HG03066 (cell line): Measurements from ENCODE around the gene TEX19.

ENCODE experiments used
- ATAC-seq: cut with Tn5 transposase; IDR thresholded peaks from one replicate; pipeline ENCODE4 v1.9.1; 2021; ENCODE audit warnings: low read depth; ENCODE audit not compliant: unreplicated experiment

TEX19 gene

GRCh38 chr17:82386881-82387704, 28.0 kb downstream of the TEX19 start:
- ATAC-seq, result no peak

DNA sequence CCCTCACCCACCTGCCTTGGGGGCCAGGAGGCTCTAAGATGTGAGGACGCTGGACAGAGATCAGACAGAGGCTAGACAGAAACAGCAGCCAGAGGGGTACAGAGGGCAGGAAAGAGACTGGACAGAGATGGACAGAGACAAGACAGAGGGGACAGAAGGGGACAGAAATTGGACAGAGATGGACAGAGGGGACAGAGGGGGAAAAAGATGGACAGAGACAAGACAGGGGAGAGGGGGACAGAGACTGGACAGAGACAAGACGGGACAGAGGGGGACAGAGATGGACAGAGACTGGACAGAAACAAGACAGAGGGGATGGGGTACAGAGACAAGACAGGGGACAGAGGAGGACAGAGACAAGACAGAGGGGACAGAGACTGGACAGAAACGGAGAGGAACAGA, 28.7 kb downstream of the TEX19 start:
- ATAC-seq, result no peak

DNA sequence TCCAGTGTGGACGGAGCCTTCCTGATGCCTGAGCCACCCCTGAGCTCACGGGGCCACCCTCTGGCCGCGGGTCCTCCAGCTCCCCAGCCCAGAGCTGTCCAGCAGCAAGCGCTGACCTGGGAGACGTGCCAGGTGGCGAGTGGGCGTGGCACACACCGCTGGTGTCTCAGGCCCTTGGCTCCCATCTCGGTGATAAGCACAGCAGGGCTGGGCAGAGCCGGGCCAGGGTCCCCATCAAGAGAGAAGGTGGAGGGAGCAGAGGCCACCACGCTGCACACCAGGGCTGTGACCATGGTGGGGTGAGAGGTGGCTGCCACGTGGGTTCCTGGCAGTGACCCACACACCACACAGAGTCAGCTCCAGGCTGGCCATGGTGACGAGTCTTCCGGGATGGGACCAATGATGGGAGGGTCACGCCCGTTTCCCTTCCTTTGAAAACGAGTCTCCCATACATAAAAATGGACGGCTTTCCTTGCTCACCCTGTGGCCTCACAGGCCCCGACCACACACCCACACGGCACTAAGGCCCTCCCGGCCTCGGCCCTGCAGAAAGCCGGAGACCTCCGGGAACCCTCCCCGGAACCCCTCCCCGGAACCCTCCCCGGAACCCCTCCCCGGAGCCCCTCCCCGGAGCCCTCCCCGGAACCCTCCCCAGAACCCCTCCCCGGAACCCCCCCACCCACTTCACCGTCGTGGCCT, 29.3 kb downstream of the TEX19 start:
- ATAC-seq, result no peak

DNA sequence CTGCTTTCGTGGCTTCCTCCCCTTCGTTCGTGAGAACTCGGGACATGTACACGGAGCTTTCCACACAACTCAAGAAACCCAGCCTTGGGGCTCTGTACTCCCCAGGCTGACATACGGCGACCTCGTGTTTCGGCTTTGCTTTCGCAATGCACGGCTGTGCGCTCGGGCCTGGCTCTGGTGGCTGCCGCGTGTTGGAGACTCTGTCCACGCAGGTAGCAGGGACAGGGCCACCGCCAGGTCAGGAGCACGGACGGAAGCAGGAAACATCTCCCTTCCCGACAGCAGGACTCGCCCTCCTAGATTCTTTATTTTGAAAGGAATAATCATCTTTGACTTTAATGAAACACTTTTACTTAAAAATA, 29.9 kb downstream of the TEX19 start:
- no peak for ATAC-seq

DNA sequence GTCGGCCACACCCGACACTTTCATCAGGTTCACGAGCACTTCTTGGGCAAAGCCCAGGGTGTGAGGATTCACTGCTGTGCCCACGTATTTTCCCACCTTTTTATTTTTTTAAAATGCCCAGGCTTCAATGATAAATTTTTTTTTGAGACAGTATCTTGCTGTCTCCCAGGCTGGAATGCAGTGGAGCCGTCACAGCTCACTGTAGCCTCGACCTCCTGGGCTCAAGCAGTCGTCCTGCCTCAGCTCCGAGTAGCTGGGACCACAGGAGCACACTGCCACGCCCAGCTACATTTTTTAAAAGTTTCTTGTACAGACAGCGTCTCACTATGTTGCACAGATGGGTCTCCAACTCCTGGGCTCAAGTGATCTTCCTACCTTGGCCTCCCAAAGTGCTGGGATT, 30.3 kb downstream of the TEX19 start:
- no peak for ATAC-seq

- no peak for ATAC-seq
Observed at GRCh38 chr17:82390015-82390859, 31.2 kb downstream of the TEX19 start.

DNA sequence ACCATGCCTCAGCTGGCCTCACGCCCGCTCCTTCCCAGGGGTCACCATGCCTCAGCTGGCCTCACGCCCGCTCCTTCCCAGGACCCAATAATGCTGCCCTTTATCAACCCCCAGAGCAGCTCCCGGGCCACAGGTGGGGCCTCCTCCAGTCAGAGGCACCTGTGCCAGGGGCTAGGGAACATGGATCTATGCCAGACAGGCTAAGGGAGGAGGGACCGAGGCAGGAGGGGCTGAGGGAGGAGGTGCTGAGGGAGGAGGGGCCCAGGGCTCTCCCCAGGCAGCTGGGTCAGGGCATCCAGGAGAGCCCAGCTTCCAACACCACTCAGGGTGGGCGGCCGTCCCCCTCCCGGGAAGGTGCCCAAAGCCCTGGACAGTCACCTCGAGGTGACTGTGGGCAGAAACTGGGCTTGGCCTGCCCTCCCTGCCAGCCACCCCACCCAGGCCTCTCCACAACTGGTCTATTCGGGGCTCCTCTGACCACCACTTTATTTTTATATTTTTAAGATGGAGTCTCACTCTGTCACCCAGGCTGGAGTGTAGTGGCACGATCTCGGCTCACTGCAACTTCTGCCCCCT, 31.9 kb downstream of the TEX19 start:
- ATAC-seq, result no peak

- no peak for ATAC-seq
Observed at GRCh38 chr17:82391496-82392066, 32.5 kb downstream of the TEX19 start.

DNA sequence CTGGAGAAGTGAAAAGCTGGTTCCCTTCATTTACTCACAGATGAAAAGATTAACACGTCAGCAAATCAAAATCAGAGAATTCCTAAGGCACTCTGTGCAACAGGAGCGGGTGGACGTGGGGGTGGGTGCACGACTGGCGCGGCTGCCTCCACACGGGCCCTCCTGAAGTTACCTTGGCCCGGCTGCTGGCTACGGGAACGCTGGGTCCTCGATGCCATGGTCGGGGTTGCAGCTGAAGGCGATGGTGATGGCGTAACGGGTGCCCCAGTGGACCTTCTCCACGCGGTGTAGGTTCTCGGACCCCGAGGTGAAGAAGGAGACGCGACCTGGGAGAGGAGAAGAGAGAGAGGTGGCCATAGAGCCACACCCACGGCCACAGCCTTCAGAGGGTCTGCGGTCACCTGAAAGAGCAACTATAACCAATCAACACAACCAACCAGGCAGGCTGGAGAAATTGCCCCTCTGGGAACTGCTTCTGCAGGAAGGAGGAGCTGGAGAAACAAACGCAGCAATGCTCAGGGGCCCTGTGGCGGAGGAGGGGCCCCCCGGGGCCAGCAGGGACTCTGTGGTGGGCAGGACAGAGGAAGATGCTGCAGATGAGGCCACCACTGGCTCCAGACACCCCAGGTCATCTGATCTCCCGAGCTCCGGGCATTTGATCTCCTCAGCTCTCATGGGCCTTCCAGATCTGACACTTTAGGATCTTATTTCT, 33.3 kb downstream of the TEX19 start:
- no peak for ATAC-seq

DNA sequence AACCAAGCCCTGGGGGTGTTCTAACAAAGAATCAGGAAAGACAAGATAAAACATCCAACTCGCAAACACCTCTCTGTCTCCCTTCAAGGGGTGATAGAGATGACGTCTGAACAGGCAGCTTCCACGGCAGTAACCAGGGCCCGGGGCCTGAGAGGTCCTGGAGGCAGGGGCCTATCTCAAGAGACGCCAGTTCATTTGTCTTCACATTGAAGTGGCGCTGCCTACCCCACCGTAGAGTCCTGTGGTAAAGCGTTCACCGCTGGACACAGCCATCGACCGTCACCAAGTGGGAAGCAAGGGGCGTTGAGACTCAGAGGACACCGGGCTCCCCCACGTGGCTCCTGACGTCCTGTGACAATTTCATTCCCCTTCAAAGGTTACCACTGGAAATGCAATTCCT, 33.9 kb downstream of the TEX19 start:
- ATAC-seq, result no peak

GRCh38 chr17:82394278-82394677, 35.2 kb downstream of the TEX19 start:
- no peak for ATAC-seq

DNA sequence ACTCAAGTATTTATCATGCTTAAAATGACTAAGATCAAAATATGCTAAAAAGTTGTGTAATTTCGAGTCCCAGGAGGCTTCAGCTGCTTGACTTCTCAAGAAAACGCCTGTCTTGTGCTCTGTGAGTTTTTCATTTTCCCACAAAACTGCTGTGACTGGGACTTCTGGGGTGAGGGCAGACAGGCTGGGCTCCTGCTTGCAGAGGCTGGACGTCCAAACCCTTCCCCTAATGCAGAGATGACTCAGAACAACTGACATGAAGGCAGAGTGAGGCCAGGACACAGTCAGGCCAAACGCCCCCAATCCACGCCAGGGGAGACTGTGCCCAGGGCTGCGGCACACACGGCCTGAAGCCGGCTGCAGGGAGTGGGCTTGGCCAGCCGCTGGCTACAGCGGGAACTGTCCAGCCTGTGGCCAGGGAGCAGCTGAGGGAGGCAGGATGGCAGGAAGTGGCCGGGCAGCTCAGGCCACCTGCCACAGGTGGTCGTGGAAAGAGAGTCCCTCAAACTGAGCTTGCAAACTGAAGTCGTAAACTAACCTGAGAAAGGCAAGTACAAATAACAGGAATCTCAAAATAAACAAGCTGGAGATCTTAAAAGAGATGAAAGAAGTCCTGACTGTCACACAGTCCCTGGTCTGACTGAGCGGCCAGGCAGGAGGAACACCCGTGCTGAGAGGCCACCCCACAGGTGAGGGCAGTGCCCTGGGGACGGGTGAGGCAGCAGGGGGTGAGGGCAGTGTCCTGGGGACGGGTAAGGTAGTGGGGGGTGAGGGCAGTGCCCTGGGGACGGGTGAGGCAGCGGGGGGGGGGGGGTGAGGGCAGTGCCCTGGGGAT, 37.8 kb downstream of the TEX19 start:
- no peak for ATAC-seq

DNA sequence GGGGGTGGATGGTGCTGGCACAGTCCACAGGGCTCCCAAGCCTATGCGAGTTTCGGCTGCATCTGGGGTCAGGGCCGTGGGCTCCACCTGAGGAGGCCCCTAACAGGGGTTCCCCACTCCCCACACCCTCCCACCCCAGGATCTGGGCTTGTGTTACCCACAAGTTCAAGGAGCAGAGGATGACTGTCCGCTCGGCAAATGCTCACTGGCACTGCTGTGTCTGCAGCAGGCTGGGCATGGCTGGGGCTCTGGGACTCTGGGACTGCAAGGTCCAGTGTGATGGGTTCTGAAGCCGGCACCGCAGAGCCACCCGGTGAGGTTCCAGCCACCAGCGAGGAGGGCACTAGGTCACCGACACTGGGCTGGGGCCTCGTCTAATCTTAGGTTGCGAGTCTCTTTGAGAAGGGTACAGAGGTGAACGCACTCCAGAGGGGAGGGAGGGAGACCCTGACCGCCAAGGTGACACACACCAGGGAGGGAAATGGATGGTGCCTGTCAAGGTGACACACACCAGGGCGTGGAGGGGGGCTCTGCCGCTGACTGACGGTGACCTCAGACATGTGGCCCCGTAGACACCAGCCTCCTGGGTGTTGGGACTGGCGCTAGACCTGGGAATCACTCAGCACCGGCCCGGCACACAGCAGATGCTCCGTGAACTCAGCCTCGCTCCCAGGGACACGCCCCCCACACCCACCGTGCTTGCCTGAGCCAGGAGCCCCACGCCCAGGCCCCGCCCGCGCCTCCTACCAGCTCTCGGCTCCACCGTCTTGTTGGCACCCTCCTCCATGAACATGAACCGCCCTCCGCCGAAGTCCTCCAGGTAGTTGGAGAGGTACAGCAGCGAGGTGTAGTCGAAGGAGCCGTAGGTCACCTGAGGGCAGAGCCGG, 38.6 kb downstream of the TEX19 start:
- ATAC-seq, result no peak

DNA sequence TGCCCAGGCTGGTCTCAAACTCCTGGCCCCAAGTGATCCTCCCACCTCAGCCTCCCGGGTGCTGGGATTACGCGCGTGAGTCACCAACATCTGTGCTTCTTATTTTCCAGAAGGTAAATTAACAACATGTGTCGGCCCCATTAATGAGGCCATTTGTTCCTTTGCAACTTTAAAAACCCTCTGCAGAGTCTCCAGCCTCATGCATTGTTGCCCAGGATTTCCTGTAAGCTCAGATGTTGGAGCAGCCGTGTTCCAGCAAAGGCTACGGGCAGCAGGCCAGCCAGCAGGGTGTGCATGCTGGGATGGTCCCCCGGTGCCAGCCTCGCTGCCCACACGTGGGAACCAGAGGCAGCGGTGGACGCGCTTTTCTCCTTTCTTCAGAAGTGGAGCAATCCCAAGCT, 40.0 kb downstream of the TEX19 start:
- ATAC-seq, result no peak

DNA sequence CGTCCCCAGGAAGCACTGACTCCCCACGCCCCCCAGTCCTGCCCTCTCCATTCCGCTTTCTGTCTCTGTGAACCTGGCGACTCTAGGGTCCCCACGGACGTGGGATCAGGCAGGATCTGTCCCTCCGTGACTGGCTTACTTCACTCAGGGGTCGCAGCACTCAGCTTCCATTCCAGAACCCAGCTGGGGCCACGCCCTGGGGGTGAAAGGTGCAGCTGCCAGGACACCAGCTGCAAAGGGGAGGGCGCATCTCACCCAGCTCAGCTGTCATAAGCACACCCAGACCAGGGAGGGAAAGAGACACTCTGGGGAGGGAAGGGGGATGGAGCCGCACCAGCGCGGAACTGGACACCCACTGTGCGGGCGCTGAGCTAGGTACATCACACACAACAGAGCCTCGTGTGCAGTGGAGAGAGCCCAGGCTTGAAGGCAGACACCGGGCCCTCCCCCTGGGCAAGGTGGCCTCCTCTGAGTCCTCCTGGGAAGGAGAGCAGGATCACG, 40.6 kb downstream of the TEX19 start:
- ATAC-seq, result no peak

- no peak for ATAC-seq
Observed at GRCh38 chr17:82400206-82400605, 41.2 kb downstream of the TEX19 start.

GRCh38 chr17:82400830-82401229, 41.8 kb downstream of the TEX19 start:
- ATAC-seq, result no peak

GRCh38 chr17:82402865-82403264, 43.8 kb downstream of the TEX19 start:
- peak; percentile 74 for ATAC-seq
